SK-N-MC (cell line): ENCODE measurements around the gene CD52.

Source experiments
- EZH2 ChIP-seq: fragments of 200-600 bp; sonication (generic); IDR thresholded peaks from one replicate; pipeline ENCODE4 v1.6.1; 2017; ENCODE audit warnings: antibody characterized with exemption
- FOXP2 ChIP-seq: optimal IDR thresholded peaks from 2 replicates; pipeline ENCODE3; 2011; ENCODE audit warnings: mild to moderate bottlenecking, moderate library complexity; ENCODE audit not compliant: insufficient read depth; ENCODE audit errors: extremely low read length, control extremely low read depth
- POLR2AphosphoS5 ChIP-seq: IDR thresholded peaks from 2 replicates; pipeline ENCODE4 v1.6.1; 2012; ENCODE audit warnings: mild to moderate bottlenecking, low read depth, low read length, borderline replicate concordance

DNA sequence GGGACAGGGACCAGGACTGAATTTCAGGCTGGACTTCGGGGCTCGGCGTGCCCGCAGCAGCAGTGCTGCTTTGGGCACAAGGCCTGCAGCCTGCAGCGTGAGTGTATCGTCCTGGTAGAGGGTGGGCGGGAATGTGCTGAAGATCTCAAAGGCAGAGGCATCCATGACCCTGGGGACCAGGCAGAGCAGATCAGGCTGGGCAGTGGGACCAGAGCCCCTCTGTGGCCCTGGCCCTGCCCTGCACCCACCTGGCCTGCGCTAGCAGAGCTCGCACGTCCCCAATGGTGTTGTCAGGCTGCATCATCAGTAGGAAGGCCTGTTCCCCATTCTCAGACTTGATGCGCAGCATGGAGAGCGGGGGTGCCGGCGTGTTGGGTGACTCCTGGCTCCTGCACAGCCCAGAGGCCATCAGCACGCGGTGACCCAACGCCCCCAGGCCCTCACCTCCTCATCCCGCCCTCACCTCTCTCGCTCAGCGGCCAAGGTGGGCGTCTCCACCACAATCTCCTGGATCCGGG is 35.3 kb upstream of the CD52 start:
- TF ChIP-seq POLR2AphosphoS5 (no peak), EZH2 (no peak), FOXP2 (no peak)
